ENCODE data around the gene SYT3. TPM values are rescaled to one million over a fixed set of nuclear protein-coding genes. Genes with fewer than 3 reads are reported as not detected.
A peak's percentile ranks its signal among the peaks of the same experiment; 100 is the strongest.
"Not testable (repeated sequence)": the region's sequence is repeated elsewhere in the genome, so short reads cannot be mapped to it uniquely, and the experiment has no call there.

SYT3 gene
- total RNA-seq, 6 donors from 2014 or later, result 0.67 to 3.6 (median 1.4) TPM; not detected in 1

DNA sequence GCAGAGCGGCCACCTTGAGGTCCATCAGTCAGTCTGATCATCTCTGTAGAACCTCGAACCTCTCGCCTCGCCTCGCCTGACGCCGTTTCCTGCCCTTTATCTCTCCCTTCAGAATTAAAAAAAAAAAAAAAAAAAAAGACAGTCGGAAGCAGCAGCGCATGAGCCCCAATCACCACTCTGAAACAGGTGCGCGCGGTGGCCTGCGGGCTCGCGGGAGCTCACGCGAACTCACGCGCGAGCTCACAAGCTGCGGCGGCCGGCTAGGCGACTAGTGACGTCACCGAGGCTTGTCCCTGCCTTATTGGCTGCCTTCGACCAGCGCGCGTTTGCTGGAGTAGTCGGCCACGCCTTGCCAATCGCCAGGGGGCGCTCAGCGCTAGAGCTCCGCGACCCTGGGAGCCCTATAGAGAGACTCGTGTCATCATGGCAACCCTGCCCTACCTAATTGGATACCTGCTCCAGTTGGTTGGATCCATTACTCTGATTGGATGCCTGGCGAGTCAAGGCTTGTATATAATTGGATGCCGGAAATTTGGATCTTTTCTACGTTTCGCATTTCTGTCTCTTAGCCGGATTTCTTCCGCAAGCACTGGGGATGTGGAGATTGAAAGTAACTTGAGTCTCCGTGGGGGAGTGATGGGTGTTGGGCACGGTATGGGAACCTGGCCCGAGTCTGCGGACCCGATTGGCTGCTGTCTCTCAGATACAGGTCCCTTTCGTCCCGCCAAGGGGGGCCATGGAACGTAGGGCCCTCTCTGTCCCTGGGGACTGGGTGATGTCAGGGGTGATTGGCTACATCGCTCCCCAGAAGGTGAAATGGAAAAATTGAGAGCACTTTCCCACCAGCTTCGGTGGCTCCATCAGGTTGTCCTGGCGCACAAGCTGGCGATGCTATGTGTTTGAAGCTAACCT is 31.6 kb downstream of the SYT3 start:
- TF ChIP-seq, protein P1, sequence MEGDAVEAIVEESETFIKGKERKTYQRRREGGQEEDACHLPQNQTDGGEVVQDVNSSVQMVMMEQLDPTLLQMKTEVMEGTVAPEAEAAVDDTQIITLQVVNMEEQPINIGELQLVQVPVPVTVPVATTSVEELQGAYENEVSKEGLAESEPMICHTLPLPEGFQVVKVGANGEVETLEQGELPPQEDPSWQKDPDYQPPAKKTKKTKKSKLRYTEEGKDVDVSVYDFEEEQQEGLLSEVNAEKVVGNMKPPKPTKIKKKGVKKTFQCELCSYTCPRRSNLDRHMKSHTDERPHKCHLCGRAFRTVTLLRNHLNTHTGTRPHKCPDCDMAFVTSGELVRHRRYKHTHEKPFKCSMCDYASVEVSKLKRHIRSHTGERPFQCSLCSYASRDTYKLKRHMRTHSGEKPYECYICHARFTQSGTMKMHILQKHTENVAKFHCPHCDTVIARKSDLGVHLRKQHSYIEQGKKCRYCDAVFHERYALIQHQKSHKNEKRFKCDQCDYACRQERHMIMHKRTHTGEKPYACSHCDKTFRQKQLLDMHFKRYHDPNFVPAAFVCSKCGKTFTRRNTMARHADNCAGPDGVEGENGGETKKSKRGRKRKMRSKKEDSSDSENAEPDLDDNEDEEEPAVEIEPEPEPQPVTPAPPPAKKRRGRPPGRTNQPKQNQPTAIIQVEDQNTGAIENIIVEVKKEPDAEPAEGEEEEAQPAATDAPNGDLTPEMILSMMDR (IDR thresholded peaks at IDR 0.05), result peak in 4 of 6 experiments; percentile 23 to 73 (median 48)
- TF ChIP-seq EP300 (IDR thresholded peaks at IDR 0.05), result no peak
- 19 to 29% methylated on average over 40 to 56 of the region's 56 CpGs for WGBS, 2 donors
- Histone ChIP-seq H3K36me3 (no peaks in the 10 kb centered on the region), H3K9me3 (no peaks in the 10 kb centered on the region), H3K4me1 (peaks cover 0 to 11% (median 0%) of the 10 kb centered on the region in 4 donors), H3K4me3 (peak overlapping the region in 1 of 4 donors; percentile 3), H3K27me3 (no peaks in the 10 kb centered on the region), H3K27ac (no peak overlapping the region)
- ATAC-seq (ENCODE audit: low FRiP score in 2 of 2), result peak; percentile 72 to 75
- peak; percentile 89 to 92 for DNase-seq

DNA sequence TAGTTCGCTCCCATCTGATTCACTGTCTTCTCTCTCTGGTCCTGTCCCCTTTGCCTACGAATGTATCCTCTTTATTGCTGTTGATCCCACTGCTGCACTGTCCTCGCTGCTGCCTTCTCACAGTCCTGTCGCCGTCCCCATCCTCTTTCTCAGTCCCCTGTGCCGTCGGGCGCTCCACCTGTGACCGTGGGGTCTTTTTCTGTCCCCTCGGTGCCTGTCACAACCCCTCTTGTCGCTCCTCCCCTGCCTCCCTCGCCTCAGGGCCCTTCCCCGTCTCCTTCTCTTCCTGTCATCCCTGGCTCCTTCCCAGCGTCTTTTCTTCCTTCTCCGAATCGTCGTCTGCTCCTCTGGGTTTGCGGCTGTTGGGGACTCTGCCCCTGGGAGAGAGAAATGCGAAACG is 32.3 kb downstream of the SYT3 start:
- DNase-seq, result no peak
- TF ChIP-seq EP300 (IDR thresholded peaks at IDR 0.05) (no peak), POLR2AphosphoS5 (IDR thresholded peaks at IDR 0.05) (no peak), POLR2A (IDR thresholded peaks at IDR 0.05) (no peak)
- TF ChIP-seq, protein P1 (IDR thresholded peaks at IDR 0.05), result no peak
- Histone ChIP-seq H3K27me3 (no peaks in the 10 kb centered on the region), H3K36me3 (no peaks in the 10 kb centered on the region), H3K9me3 (no peaks in the 10 kb centered on the region), H3K27ac (no peak overlapping the region), H3K4me3 (peak overlapping the region in 1 of 4 donors; percentile 3), H3K4me1 (peaks cover 0 to 11% (median 0%) of the 10 kb centered on the region in 4 donors)
- ATAC-seq (ENCODE audit: low FRiP score in 2 of 2), result no peak
- 69 to 74% methylated on average over 19 to 20 of the region's 20 CpGs for WGBS, 2 donors

DNA sequence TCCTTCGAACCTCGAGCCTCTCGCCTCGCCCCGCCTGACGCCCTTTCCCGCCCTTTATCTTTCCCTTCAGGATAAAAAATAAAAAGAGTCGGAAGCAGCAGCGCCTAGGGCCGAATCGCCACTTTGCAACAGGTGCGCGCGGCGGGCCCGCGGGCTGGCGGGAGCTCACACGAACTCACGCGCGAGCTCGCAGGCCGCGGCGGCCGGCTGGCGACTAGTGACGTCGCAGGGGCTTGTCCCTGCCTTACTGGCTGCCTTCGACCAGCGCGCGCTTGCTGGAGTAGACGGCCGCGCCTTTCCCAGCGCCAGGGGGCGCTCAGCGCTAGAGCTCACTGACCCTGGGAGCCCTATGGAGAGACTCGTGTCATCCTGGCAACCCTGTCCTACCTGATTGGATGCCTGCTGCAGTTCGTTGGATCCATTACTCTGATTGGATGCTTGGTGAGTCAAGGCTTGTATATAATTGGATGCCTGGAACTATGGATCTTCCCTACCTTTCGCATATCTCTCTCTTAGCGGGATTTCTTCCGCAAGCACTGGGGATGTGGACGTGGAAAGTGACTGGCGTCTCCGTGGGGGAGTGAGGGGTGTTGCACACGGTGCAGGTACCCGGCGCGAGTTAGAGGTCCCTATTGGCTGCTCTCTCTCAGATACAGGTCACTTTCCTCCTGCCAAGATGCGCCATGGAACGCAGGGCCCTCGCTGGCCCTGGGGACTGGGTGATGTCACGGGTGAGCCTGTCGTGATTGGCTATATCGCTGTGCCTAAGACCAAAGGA is 33.4 kb downstream of the SYT3 start:
- Histone ChIP-seq H3K4me1 (peaks cover 0 to 11% (median 0%) of the 10 kb centered on the region in 4 donors), H3K4me3 (peak overlapping the region in 1 of 4 donors; percentile 5)
- not testable (repeated sequence) for H3K36me3 ChIP-seq, H3K9me3 ChIP-seq, H3K27ac ChIP-seq, H3K27me3 ChIP-seq
- ATAC-seq (ENCODE audit: low FRiP score in 2 of 2), result peak; percentile 41 to 54
- DNase-seq, result peak in 1 of 2 donors; percentile 80
- 41 to 53% methylated on average over 23 to 53 of the region's 58 CpGs for WGBS, 2 donors
- TF ChIP-seq, protein P1 (IDR thresholded peaks at IDR 0.05), result peak in 2 of 6 experiments; percentile 5 to 47

DNA sequence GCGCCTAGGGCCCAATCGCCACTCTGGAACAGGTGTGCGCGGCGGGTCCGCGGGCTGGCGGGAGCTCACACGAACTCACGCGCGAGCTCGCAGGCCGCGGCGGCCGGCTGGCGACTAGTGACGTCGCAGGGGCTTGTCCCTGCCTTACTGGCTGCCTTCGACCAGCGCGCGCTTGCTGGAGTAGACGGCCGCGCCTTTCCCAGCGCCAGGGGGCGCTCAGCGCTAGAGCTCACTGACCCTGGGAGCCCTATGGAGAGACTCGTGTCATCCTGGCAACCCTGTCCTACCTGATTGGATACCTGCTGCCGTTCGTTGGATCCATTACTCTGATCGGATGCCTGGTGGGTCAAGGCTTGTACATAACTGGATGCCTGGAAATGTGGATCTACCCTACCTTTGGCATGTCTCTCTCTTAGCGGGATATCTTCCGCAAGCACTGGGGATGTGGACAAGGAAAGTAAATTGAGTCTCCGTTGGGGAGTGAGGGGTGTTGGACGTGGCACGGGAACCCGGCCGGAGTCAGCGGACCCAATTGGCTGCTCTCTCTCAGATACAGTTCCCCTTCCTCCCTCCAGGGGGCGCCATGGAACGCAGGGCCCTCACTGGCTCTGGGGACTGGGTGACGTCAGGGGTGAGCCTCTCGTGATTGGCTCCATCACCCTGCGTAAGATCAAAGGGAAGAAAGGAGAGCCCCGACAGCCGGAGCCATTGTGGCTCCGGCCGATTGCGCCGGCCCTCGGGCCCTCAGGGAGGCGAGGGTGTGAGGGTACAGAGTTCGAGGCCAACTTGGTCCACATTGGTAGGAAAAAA is 35.2 kb downstream of the SYT3 start:
- H3K36me3 ChIP-seq, H3K4me3 ChIP-seq, DNase-seq, H3K27ac ChIP-seq, H3K27me3 ChIP-seq, H3K9me3 ChIP-seq: not testable (repeated sequence)
- peak in 1 of 2 donors; percentile 41 for ATAC-seq (ENCODE audit: low FRiP score in 2 of 2)
- 46 to 87% methylated on average over 10 to 44 of the region's 56 CpGs for WGBS, 2 donors
- peaks cover 0 to 11% (median 0%) of the 10 kb centered on the region in 4 donors for H3K4me1 ChIP-seq

DNA sequence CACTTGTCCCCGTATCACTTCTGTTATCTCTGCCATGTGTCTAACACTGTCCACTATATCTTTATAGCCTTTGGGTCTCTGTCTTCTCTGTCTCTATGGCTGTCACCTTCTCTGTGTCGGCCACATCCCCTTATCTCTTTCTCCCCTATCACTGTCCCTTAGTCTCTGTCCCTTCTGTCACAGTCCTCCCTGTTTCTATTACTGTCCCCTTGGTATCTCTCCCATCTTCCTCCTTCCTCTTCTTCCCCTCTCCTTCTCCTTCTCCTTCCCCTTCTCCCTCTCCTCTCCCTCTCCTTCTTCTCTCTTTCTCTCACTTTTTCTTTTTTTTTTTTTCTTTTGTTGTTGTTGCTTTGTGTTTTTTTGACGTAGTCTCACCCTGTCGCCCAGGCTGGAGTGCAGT is 36.7 kb downstream of the SYT3 start:
- WGBS, 2 donors, result 80 to 82% methylated on average over 4 of the region's 4 CpGs
- DNase-seq, result no peak
- H3K27ac ChIP-seq, result no peak overlapping the region
- no peak for ATAC-seq (ENCODE audit: low FRiP score in 2 of 2)
- TF ChIP-seq POLR2AphosphoS5 (IDR thresholded peaks at IDR 0.05) (no peak), EP300 (IDR thresholded peaks at IDR 0.05) (no peak), POLR2A (IDR thresholded peaks at IDR 0.05) (no peak)
- TF ChIP-seq, protein P1 (IDR thresholded peaks at IDR 0.05), result no peak
- no peak overlapping the region for H3K4me3 ChIP-seq
- H3K27me3 ChIP-seq, result no peaks in the 10 kb centered on the region
- no peaks in the 10 kb centered on the region for H3K36me3 ChIP-seq
- peaks cover 0 to 6% (median 0%) of the 10 kb centered on the region in 4 donors for H3K4me1 ChIP-seq
- H3K9me3 ChIP-seq, result no peaks in the 10 kb centered on the region

All from upper lobe of left lung (tissue), 6 donors.